ENCODE measurements around the gene RSRC2.

DNA sequence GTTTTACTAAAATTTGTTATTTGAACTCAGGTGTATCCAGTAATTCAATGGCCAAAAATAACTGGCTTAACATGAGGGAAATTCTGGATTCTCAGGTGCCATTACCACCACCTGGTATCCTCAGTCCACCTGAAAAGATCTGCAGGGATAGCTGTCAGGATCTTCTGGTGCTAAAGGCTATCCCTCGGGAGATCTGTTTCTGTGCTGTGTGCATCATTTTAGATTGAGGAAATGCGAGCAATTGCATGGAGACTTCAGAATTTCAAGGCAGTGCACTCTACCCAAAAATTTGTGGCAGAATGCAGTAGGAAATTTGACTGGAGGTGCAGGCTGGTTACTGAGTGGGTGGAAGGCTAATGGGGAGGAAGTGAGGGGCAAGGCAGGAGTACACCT, 52.4 kb downstream of the RSRC2 start:
- no peak for TF ChIP-seq POLR2A (IDR thresholded peaks at IDR 0.05; ENCODE audit: extremely low read depth, insufficient read length)
- TF ChIP-seq, protein P1, sequence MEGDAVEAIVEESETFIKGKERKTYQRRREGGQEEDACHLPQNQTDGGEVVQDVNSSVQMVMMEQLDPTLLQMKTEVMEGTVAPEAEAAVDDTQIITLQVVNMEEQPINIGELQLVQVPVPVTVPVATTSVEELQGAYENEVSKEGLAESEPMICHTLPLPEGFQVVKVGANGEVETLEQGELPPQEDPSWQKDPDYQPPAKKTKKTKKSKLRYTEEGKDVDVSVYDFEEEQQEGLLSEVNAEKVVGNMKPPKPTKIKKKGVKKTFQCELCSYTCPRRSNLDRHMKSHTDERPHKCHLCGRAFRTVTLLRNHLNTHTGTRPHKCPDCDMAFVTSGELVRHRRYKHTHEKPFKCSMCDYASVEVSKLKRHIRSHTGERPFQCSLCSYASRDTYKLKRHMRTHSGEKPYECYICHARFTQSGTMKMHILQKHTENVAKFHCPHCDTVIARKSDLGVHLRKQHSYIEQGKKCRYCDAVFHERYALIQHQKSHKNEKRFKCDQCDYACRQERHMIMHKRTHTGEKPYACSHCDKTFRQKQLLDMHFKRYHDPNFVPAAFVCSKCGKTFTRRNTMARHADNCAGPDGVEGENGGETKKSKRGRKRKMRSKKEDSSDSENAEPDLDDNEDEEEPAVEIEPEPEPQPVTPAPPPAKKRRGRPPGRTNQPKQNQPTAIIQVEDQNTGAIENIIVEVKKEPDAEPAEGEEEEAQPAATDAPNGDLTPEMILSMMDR (IDR thresholded peaks at IDR 0.05; ENCODE audit: low read depth, low read length): no peak
- TF ChIP-seq, protein P2, sequence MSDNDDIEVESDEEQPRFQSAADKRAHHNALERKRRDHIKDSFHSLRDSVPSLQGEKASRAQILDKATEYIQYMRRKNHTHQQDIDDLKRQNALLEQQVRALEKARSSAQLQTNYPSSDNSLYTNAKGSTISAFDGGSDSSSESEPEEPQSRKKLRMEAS (IDR thresholded peaks at IDR 0.05; ENCODE audit: low read depth, low read length): no peak
